ENCODE data around the gene IL1RL1.

DNA sequence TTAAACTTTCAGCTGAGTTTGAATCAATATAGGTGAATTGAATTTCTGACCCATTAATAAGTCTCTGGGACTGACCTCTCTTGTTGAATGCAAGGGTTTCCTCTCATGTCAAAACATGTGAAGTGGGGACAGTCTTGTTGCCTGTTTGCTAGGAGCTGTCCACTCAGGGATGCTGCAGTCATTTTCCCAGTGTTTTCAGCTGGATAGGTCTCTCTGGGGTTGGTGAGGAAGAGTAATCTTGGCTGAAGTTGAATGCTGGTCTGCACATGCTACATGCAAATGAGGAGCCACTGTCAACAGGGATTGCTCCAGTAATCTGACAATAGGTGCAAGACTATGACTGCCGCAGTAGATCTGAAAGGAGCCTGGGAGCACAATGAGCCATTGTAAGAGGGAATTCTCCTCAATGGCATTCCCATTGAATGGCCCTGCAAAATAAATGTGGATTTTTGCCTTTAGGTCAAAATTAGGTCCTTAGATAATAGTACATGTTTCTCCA, 34.1 kb upstream of the IL1RL1 start:
- TF ChIP-seq POLR2A (IDR thresholded peaks at IDR 0.05; ENCODE audit: extremely low read depth, insufficient read length), result no peak
- TF ChIP-seq, protein P1, sequence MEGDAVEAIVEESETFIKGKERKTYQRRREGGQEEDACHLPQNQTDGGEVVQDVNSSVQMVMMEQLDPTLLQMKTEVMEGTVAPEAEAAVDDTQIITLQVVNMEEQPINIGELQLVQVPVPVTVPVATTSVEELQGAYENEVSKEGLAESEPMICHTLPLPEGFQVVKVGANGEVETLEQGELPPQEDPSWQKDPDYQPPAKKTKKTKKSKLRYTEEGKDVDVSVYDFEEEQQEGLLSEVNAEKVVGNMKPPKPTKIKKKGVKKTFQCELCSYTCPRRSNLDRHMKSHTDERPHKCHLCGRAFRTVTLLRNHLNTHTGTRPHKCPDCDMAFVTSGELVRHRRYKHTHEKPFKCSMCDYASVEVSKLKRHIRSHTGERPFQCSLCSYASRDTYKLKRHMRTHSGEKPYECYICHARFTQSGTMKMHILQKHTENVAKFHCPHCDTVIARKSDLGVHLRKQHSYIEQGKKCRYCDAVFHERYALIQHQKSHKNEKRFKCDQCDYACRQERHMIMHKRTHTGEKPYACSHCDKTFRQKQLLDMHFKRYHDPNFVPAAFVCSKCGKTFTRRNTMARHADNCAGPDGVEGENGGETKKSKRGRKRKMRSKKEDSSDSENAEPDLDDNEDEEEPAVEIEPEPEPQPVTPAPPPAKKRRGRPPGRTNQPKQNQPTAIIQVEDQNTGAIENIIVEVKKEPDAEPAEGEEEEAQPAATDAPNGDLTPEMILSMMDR (IDR thresholded peaks at IDR 0.05; ENCODE audit: low read depth, low read length), result no peak
